ENCODE measurements around the gene HS6ST3. TPM values are rescaled to one million over a fixed set of nuclear protein-coding genes. Genes with fewer than 3 reads are reported as not detected.

HS6ST3 gene
- total and polyA plus RNA-seq, 2 donors (not counting 3 experiments of a cell fraction or from before 2014, with no cell fraction given) = 0.03 to 0.15 TPM

DNA sequence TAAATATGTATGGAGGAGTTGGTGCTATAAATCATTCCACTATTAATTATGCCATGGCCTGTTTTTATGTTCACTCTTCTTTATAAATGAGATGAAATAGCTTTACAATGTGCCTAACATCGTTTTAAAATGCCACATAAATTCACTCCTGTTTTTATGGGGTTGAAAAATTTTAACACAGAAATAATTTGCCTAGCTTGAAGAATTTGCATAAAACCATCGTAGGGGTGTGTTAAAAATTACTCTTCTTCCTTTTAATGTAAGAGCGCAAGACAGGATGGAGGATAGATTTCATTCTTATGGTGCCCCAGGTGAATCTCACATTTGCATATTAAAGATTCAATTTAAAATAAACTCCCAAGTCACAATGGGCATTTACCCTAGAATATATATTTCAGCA lies 456.6 kb downstream of the HS6ST3 start:
- Histone ChIP-seq H3K9me3 (replicated peaks; ENCODE audit: control insufficient read depth, insufficient read depth, low read length) (no peaks in the 10 kb centered on the region), H3K36me3 (ENCODE audit: control insufficient read depth in 2 of 2, extremely low read depth in 1 of 2, insufficient read depth in 2 of 2, low read length in 2 of 2) (no peaks in the 10 kb centered on the region), H3K4me3 (replicated peaks in 1 of 3; ENCODE audit: insufficient read depth in 1 of 3, low read depth in 1 of 3, low read length in 3 of 3) (no peak overlapping the region), H3K79me2 (ENCODE audit: control insufficient read depth, insufficient read depth, low read length) (no peaks in the 10 kb centered on the region), H3K27me3 (ENCODE audit: control insufficient read depth in 2 of 2, insufficient read depth in 2 of 2, low read length in 2 of 2) (no peaks in the 10 kb centered on the region), H3K27ac (ENCODE audit: insufficient read depth, low read depth, low read length) (no peak overlapping the region), H2AFZ (ENCODE audit: low read depth, low read length) (no peak overlapping the region), H3K4me1 (ENCODE audit: control insufficient read depth, extremely low read depth, insufficient read depth, low read length) (no peaks in the 10 kb centered on the region), H4K20me1 (replicated peaks; ENCODE audit: control insufficient read depth, extremely low read depth, insufficient read depth, low read length) (no peaks in the 10 kb centered on the region), H3K9me1 (replicated peaks; ENCODE audit: control insufficient read depth, extremely low read depth, insufficient read depth, low read length) (no peaks in the 10 kb centered on the region), H3K4me2 (ENCODE audit: insufficient read depth, low read length) (no peak overlapping the region), H3K9ac (replicated peaks; ENCODE audit: extremely low read depth, insufficient read depth, low read length) (no peak overlapping the region)
- ChIA-PET CTCF (no interaction called here), POLR2A (no interaction called here)
- intact Hi-C loops (cut with micrococcal nuclease) (no loop called here), dilution Hi-C loops (cut with MboI; ENCODE audit: extremely low pct_ligation_motif_present, low sequenced_read_pairs) (no loop called here)
- DNase-seq (ENCODE audit: low read depth, low spot score) (no peak), FAIRE-seq (no peak)
- TF ChIP-seq JUN (IDR thresholded peaks at IDR 0.05; ENCODE audit: borderline replicate concordance, insufficient read depth, insufficient read length, low read depth) (no peak), EZH2 (IDR thresholded peaks at IDR 0.05; ENCODE audit: borderline replicate concordance, low read depth, low read length, severe bottlenecking) (no peak), FOS (IDR thresholded peaks at IDR 0.05; ENCODE audit: borderline replicate concordance, insufficient read depth, low read length) (no peak), POLR2A (IDR thresholded peaks at IDR 0.05; ENCODE audit: low read depth, low read length) (no peak), MYC (IDR thresholded peaks at IDR 0.05; ENCODE audit: low read depth, low read length) (no peak), POLR2AphosphoS5 (IDR thresholded peaks at IDR 0.05; ENCODE audit: insufficient read depth, low read depth, low read length) (no peak), GATA2 (IDR thresholded peaks at IDR 0.05; ENCODE audit: insufficient read depth, insufficient read length, low read depth, low read length) (no peak)
- TF ChIP-seq, protein P1, sequence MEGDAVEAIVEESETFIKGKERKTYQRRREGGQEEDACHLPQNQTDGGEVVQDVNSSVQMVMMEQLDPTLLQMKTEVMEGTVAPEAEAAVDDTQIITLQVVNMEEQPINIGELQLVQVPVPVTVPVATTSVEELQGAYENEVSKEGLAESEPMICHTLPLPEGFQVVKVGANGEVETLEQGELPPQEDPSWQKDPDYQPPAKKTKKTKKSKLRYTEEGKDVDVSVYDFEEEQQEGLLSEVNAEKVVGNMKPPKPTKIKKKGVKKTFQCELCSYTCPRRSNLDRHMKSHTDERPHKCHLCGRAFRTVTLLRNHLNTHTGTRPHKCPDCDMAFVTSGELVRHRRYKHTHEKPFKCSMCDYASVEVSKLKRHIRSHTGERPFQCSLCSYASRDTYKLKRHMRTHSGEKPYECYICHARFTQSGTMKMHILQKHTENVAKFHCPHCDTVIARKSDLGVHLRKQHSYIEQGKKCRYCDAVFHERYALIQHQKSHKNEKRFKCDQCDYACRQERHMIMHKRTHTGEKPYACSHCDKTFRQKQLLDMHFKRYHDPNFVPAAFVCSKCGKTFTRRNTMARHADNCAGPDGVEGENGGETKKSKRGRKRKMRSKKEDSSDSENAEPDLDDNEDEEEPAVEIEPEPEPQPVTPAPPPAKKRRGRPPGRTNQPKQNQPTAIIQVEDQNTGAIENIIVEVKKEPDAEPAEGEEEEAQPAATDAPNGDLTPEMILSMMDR (IDR thresholded peaks at IDR 0.05; ENCODE audit: extremely low read depth in 1 of 2, insufficient read depth in 1 of 2, low read depth in 1 of 2, low read length in 2 of 2) = no peak
- TF ChIP-seq, protein P2, sequence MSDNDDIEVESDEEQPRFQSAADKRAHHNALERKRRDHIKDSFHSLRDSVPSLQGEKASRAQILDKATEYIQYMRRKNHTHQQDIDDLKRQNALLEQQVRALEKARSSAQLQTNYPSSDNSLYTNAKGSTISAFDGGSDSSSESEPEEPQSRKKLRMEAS (IDR thresholded peaks at IDR 0.05; ENCODE audit: insufficient read depth, insufficient read length) = no peak
- no TSS peak for BruUV-seq (replicated peaks)

All from endothelial cell of umbilical vein (primary cell).